Heart left ventricle (tissue), 16 donors: ENCODE data around the gene CACNA2D1. TPM values are rescaled to one million over a fixed set of nuclear protein-coding genes. Genes with fewer than 3 reads are reported as not detected.

Experiments
- ATAC-seq, 4 donors: fragments of 200-7000 bp; cut with Tn5 transposase; one replicate each; pipeline ENCODE4 v1.9.1; 2020 to 2022; ENCODE audit warnings: moderate library complexity in 4 of 4, mild to moderate bottlenecking in 3 of 4, moderate number of reproducible peaks in 1 of 4
- DNase-seq, 5 donors: peaks; one replicate each; pipeline ENCODE4 v3.0.0-alpha.2; 2020
- H3K27ac ChIP-seq, 12 donors: fragments of 200-600 bp; sonication (generic) in 4 of 12; one replicate each; pipeline versions ENCODE4 v1.5.0 to v1.8.0; 2016 to 2022; ENCODE audit warnings: mild to moderate bottlenecking in 2 of 12
- H3K27me3 ChIP-seq, 9 donors: fragments of 200-600 bp; sonication (generic) in 2 of 9; one replicate each; pipeline versions ENCODE4 v1.5.1 to v1.8.0; 2016 to 2022; ENCODE audit warnings: mild to moderate bottlenecking in 3 of 9
- H3K36me3 ChIP-seq, 9 donors: fragments of 200-600 bp; sonication (generic) in 2 of 9; one replicate each; pipeline versions ENCODE4 v1.5.0 to v1.8.0; 2018 to 2022; ENCODE audit warnings: mild to moderate bottlenecking in 2 of 9
- H3K4me1 ChIP-seq, 12 donors: fragments of 200-600 bp; sonication (generic) in 4 of 12; one replicate each; pipeline versions ENCODE4 v1.5.0 to v1.8.0; 2016 to 2022; ENCODE audit warnings: mild to moderate bottlenecking in 3 of 12
- H3K4me3 ChIP-seq, 12 donors: fragments of 200-600 bp; sonication (generic) in 4 of 12; one replicate each; pipeline versions ENCODE4 v1.5.0 to v1.8.0; 2017 to 2022; ENCODE audit warnings: mild to moderate bottlenecking in 9 of 12, moderate library complexity in 4 of 12
- H3K9me3 ChIP-seq, 12 donors: fragments of 200-600 bp; sonication (generic) in 4 of 12; one replicate each; pipeline versions ENCODE4 v1.5.0 to v1.8.0; 2016 to 2022; ENCODE audit warnings: mild to moderate bottlenecking in 1 of 12
- POLR2A ChIP-seq, 2 donors: fragments of 450-650 bp; IDR thresholded peaks; one replicate each; pipeline ENCODE4 v1.6.1; 2017; ENCODE audit warnings: antibody characterized with exemption in 2 of 2, mild to moderate bottlenecking in 2 of 2, moderate library complexity in 2 of 2
- WGBS, 4 donors: extraction: QIAGEN DNeasy Blood & Tissue Kit in 2 of 4; methylation state at CpG; one replicate each; pipeline versions ENCODE4 v1.1.5 to v1.1.7; 2013 to 2018; 5-methylcytosine and 5-hydroxymethylcytosine counted together
- intact Hi-C, 10 donors: fragments of 100-400 bp; cut with DNase I; formaldehyde crosslinking; loops; one replicate each; pipeline versions ENCODE4 v1.11.1 to v1.14.2; 2022
- polyA plus RNA-seq, 2 donors: library from polyadenylated mRNA; stranded (reverse); fragments of 200-250 nt; gene quantifications; one replicate each; pipeline ENCODE4 v1.2.3, GENCODE V29; 2013
- total RNA-seq, 9 donors: library from RNA; depleted of rRNA in 2 of 9; stranded (reverse); fragments of >200 nt in 2 of 9; fragmentation: NEBNext Ultra II Directional in 3 of 9; extraction: Animal tissue kit (Norgen Biotek cat#: 25700) in 3 of 9; gene quantifications; one replicate each; pipeline versions ENCODE4 v1.1.0 to v1.2.4, GENCODE V29; 2016 to 2023
- TF ChIP-seq, protein P1 (sequence below), 12 donors: fragments of 200-600 bp; sonication (generic) in 4 of 12; IDR thresholded peaks; one replicate each; pipeline versions ENCODE4 v1.5.0 to v1.8.0; 2018 to 2022; ENCODE audit warnings: antibody characterized with exemption in 12 of 12, mild to moderate bottlenecking in 5 of 12
- donor health status: ischemic (EF 13 %, LVEDD 7.1; RV severe dilation, severe dysfunction).
- donor health status: healthy with polysubstance abuse.
- donor health status: DM: no; HTN: yes; CAD: no.
- donor health status: DM: no; HTN: no; CAD: no.
- donor health status: ischemic (EF 25% LVEDD 6.9; RV normal size, moderate dysfunction).
- donor health status: ischemic (EF 25% LVEDD 5.7; RV mildly dilated, moderate dysfunction).
- donor health status: healthy.
- donor health status: DM: yes; HTN: yes; CAD: no.
- donor health status: ischemic (EF 35%, LVEDD 5.7; RV mildly dilated, moderate dysfunction).
- donor health status: nonischemic (EF 11% LVEDD 7.7; RV severe dilation, severe dysfunction).
- donor health status: DM: yes; HTN: yes; CAD: no.
- donor health status: PGD.
- donor health status: ischemic (EF 29% LVEDD 5.4; RV normal size, mild dysfunction).
- donor health status: nonischemic (EF 23%, LVEDD 6.1; RV moderate dilation, normal function).

CACNA2D1 gene
- total and polyA plus RNA-seq, 11 donors = 13.5 to 122 (median 55.5) TPM

DNA sequence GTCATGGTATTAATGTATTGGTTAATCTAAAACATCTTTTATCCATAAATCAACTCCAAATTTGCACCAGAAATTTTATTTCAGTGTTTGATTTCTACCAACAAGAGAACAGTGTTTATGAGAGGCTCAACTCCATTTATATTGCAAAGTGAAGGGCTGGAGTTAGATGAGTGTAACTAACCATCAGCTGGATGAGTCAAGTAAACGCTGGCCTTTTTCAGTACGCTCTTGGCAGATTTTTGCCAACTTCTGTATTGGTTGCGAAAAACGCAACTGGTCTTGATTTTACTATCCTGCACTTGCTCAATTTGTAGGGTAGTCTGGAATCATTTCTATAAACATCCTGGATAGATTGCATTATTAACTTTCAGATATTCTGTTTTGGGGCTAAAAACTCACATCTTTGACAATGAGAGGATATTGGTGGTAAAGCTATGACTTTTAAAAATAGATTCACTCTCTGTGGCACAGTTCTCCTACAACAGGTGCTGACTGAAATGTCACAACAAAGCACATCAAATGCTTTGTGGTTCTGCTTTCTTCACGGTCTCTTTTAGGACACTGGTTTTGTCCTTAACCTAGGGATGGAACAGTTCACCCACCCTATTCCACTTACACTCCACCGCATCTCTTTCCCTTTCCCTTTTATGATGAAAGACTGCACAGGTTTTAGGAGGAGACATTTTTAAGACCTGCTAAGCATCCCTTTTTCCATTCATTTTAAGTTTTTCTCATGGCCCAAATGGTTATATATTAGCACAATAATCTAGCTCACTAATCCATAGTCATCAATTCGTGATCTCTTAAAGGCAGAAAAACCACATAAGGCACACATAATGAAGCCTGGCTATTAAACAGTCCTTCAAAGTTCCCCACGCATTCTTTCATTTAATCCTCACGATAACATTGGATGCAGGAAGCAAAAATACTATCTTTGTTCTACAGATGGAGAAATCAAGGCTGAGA, 12.8 kb downstream of the CACNA2D1 start:
- Histone ChIP-seq H3K27me3 (no peaks in the 10 kb centered on the region), H3K27ac (no peak overlapping the region), H3K36me3 (no peaks in the 10 kb centered on the region), H3K4me3 (no peak overlapping the region), H3K9me3 (no peaks in the 10 kb centered on the region), H3K4me1 (peaks cover 0 to 15% (median 3%) of the 10 kb centered on the region in 12 donors)
- WGBS, 4 donors = 69 to 78% (median 72%) methylated on average over 9 of the region's 9 CpGs
- intact Hi-C loops = no loop called here
- ATAC-seq (no peak), DNase-seq (no peak)
- TF ChIP-seq, protein P1, sequence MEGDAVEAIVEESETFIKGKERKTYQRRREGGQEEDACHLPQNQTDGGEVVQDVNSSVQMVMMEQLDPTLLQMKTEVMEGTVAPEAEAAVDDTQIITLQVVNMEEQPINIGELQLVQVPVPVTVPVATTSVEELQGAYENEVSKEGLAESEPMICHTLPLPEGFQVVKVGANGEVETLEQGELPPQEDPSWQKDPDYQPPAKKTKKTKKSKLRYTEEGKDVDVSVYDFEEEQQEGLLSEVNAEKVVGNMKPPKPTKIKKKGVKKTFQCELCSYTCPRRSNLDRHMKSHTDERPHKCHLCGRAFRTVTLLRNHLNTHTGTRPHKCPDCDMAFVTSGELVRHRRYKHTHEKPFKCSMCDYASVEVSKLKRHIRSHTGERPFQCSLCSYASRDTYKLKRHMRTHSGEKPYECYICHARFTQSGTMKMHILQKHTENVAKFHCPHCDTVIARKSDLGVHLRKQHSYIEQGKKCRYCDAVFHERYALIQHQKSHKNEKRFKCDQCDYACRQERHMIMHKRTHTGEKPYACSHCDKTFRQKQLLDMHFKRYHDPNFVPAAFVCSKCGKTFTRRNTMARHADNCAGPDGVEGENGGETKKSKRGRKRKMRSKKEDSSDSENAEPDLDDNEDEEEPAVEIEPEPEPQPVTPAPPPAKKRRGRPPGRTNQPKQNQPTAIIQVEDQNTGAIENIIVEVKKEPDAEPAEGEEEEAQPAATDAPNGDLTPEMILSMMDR (IDR thresholded peaks at IDR 0.05) = no peak
- no peak for TF ChIP-seq POLR2A (IDR thresholded peaks at IDR 0.05)

DNA sequence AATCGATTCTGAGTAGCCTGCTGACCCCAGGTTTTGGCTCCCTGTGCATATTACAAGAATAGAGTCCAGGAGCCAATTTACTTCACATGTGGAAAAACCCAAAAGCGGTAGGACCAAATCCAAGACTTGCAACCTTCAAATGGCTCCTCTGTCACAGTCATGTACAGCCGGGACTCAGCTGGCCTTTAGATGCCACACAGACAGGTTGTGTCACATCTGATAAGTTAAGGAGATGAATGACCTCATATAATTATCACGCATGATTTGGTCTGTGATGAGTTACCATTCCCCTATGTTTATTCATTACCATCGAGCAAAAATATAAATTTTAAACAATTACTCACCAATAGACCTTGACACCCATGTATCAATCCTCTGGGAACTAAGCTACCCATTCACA, 14.2 kb downstream of the CACNA2D1 start:
- intact Hi-C loops = no loop called here
- Histone ChIP-seq H3K27ac (no peak overlapping the region), H3K27me3 (no peaks in the 10 kb centered on the region), H3K4me3 (no peak overlapping the region), H3K36me3 (no peaks in the 10 kb centered on the region), H3K9me3 (no peaks in the 10 kb centered on the region), H3K4me1 (peaks cover 0 to 17% (median 3%) of the 10 kb centered on the region in 12 donors)
- no peak for DNase-seq
- WGBS, 4 donors = 59 to 76% (median 70%) methylated on average over 4 to 5 of the region's 5 CpGs
- peak in 1 of 4 donors; percentile 46 for ATAC-seq
- TF ChIP-seq POLR2A (IDR thresholded peaks at IDR 0.05) = no peak
- TF ChIP-seq, protein P1 (IDR thresholded peaks at IDR 0.05) = no peak

DNA sequence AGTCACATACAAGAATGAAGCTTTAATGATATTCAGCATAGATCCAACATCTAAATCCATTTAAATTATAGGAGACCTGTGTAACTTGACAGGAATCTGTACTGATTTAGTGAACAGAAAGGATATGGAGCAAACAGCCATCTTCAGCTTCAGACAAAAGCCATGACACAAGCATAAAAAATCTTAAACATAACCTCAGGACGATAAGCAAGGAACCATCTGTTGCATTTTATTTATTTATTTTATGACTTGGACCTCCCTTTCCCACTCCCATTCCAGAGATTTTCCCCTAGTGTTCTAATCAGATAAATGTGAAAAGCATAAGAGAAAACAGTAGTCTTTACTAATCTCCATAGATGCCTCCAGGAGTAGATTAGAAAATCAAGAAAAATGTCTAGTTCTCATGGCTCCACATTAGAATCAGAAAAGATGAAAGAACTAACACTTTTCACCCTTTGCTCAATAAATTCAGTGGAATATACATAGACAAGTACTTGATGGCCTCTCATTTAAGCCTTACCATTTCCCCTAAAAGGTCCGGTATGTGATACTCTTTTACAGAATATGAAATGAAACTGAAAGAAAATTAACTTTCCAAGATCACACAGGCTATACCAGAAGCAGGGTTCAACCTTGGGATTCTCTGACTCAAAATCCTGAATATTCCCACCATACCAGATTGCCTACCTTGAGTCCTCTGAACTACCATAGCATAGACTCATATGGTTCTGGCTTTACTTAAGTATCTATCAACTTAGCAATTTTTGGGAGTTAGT, 15.2 kb downstream of the CACNA2D1 start:
- DNase-seq (no peak), ATAC-seq (peak in 1 of 4 donors; percentile 16)
- H3K27ac ChIP-seq = no peak overlapping the region
- no peaks in the 10 kb centered on the region for H3K36me3 ChIP-seq
- no peaks in the 10 kb centered on the region for H3K9me3 ChIP-seq
- intact Hi-C loops = no loop called here
- H3K4me1 ChIP-seq = peaks cover 0 to 20% (median 7%) of the 10 kb centered on the region in 12 donors
- H3K27me3 ChIP-seq = no peaks in the 10 kb centered on the region
- 56 to 71% (median 66%) methylated on average over 2 of the region's 2 CpGs for WGBS, 4 donors
- TF ChIP-seq POLR2A (IDR thresholded peaks at IDR 0.05) = no peak
- H3K4me3 ChIP-seq = peak overlapping the region in 3 of 12 donors; percentile 4 to 20 (median 18)

DNA sequence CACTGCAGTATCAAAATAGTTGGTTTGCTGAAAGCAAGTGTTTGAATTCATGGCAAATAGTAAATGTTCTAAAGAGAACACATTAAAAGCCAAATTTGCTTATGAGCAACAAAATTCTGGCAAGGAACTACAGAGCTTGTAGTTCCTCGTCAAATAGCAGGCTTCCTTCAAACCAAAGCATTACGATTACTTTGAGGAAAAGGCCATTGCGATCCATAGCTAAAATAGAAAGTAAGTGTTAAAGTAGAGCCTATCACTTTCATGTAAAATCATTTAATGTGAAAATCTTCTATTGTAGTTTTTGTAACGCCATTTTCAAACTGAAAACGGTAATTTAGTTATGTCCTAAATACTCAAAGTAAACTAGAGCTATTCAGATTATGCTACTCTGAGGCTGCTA, 20.1 kb downstream of the CACNA2D1 start:
- TF ChIP-seq POLR2A (IDR thresholded peaks at IDR 0.05) = no peak
- TF ChIP-seq, protein P1 (IDR thresholded peaks at IDR 0.05) = no peak
- no peaks in the 10 kb centered on the region for H3K27me3 ChIP-seq

More for the DNA sequence above, 20.1 kb downstream of the CACNA2D1 start:
- ATAC-seq (no peak), DNase-seq (no peak)
- Histone ChIP-seq H3K36me3 (no peaks in the 10 kb centered on the region), H3K9me3 (no peaks in the 10 kb centered on the region), H3K4me3 (peak overlapping the region in 3 of 12 donors; percentile 7 to 37 (median 34)), H3K4me1 (peaks cover 0 to 46% (median 6%) of the 10 kb centered on the region in 12 donors), H3K27ac (no peak overlapping the region)
- intact Hi-C loops = no loop called here
- 56 to 77% (median 61%) methylated on average over 5 of the region's 5 CpGs for WGBS, 4 donors
